ENCODE results near the gene HCN2. TPM values are rescaled to one million over a fixed set of nuclear protein-coding genes. Genes with fewer than 3 reads are reported as not detected.
A peak's percentile ranks its signal among the peaks of the same experiment; 100 is the strongest.

The HCN2 gene
- total RNA-seq, 2 experiments from 2014 or later, result 0.84 to 1.3 TPM

DNA sequence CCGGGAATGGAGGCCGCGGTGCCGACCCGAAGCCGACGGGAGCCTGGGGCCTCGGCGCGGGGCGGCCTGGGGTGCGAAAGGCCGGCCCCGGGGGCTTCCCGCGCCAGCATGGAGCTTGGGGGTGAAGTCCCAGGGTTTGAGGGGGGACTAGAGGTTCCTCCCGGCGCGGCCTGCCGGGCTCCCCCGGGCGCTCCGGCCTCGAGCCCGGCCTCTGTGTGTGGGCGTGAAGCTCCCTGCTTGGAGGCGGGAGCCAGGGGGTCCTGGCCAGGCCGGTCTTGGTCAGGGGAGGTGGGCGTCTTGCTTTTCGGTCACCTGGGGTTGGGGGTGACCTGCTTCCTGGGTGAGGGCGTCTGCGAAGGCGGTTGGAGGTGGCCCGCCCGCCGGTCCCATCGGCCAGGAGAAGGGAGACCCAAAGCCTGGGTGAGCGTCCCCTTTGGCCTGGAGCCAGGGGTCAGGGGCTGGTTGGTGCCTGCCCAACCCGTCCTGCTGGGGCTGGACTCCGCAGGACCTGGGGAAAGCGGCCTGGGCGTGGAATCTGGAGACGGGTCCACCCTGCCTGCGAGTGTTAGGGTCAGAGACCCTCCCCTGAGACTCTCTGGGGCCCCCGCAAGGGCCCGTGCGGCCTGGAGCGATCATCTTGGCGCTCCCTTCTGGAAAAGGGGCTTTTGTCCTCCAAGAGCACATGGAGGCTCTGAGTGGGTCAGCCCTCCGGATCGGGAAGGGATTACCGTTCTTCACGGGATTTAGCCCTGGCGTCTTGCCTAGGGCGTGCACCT is 16.8 kb upstream of the HCN2 start:
- CTCF ChIA-PET, result interaction anchor here (1.9 kb wide), 1 partner anchor 62 kb away, joined by 4 read pairs; no protein-coding TSS in a partner anchor
- peaks cover 45% of the 10 kb centered on the region for H3K4me1 Mint-ChIP-seq (ENCODE audit: low read depth)
- H3K36me3 Mint-ChIP-seq (ENCODE audit: low read depth), result peaks cover 3% of the 10 kb centered on the region
- H3K9me3 Mint-ChIP-seq (ENCODE audit: insufficient read depth), result no peaks in the 10 kb centered on the region
- peak overlapping the region; percentile 86 for H3K27ac Mint-ChIP-seq
- no peaks in the 10 kb centered on the region for H3K27me3 Mint-ChIP-seq (ENCODE audit: low read depth)
- peak; percentile 37 for DNase-seq
- H3K4me3 Mint-ChIP-seq, result peak overlapping the region; percentile 88
- POLR2A ChIA-PET, result interaction anchor here (0.6 to 2.1 kb wide), 3 partner anchors 41 to 371 kb away, joined by 3 to 14 read pairs (median 9); partner anchors contain the start of gene CDC34
- ATAC-seq, result peak; percentile 12

DNA sequence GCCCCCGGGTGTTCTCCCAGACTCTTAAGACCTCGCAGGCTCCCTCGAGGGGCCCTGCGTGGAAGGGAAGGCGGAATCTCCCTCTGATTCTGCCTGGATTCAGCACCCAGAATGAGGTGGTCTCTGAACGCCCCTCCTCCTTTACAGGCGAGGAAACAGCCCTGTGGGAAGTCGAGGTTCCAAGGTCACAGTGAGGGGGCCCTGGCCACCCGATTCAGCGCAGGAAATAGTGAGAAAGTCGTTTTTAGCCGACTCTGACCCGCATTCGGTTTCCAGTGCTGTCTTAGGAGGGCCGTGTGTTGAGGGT is 16.2 kb upstream of the HCN2 start:
- ATAC-seq, result no peak
- Mint-ChIP-seq H3K36me3 (ENCODE audit: low read depth) (peaks cover 3% of the 10 kb centered on the region), H3K4me1 (ENCODE audit: low read depth) (peaks cover 46% of the 10 kb centered on the region), H3K27ac (peak overlapping the region; percentile 74), H3K4me3 (peak overlapping the region; percentile 88), H3K27me3 (ENCODE audit: low read depth) (no peaks in the 10 kb centered on the region), H3K9me3 (ENCODE audit: insufficient read depth) (no peaks in the 10 kb centered on the region)
- ChIA-PET CTCF (interaction anchor here (1.9 kb wide), 1 partner anchor 11 kb away, joined by 12 read pairs; no protein-coding TSS in a partner anchor), POLR2A (no interaction called here)
- no peak for DNase-seq

DNA sequence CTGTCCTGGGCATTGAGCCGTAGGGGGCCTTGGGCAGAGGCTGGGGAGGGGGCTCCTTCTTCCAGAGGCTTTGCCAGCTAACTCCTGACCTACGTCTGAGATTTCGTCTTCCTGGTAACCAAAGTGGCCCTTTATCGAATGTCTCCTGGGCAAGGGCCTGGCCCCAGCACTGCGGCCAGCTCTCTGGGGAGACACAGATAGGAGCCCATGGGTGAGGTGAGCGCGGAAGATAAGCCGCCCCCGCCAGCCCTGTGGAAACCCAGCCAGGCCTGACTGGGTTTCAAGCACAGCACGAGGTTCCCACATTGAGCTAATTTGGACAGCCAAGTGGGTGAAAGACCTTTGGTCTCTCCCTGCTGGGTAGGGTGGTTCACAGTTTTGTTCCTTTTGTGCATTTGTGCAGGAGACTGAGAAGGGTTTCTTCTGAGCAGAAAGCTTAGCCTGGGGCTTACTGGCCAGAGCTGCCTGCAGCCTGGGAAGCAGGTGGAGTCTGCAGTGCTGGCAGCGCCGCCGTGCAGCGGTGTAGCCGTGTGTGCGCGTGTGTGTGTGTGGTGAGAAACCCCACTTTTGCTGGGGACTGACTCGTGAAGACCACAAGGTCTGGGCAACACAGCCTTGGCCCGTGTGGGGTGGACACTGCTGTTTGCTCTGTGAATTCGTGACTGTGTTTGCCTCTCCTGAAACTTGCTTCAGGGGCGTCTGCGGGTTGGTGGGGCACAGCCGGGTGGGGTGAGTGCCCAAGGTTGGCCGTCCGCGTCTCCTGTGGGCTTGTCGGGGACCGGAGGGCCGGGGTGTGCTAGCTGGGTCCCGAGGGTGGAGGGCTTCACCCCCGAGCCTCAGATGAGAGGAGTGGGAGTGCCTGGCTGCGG is 14.8 kb upstream of the HCN2 start:
- Mint-ChIP-seq H3K4me3 (peak overlapping the region; percentile 50), H3K4me1 (ENCODE audit: low read depth) (peaks cover 44% of the 10 kb centered on the region), H3K36me3 (ENCODE audit: low read depth) (peaks cover 2% of the 10 kb centered on the region), H3K9me3 (ENCODE audit: insufficient read depth) (no peaks in the 10 kb centered on the region), H3K27ac (peak overlapping the region; percentile 10), H3K27me3 (ENCODE audit: low read depth) (no peaks in the 10 kb centered on the region)
- CTCF ChIA-PET, result interaction anchor here (1.0 to 1.9 kb wide), 2 partner anchors 10 to 195 kb away, joined by 3 to 12 read pairs; no protein-coding TSS in a partner anchor
- POLR2A ChIA-PET, result interaction anchor here (0.9 kb wide), 1 partner anchor 33 kb away, joined by 4 read pairs; no protein-coding TSS in a partner anchor
- ATAC-seq, result no peak
- DNase-seq, result no peak

DNA sequence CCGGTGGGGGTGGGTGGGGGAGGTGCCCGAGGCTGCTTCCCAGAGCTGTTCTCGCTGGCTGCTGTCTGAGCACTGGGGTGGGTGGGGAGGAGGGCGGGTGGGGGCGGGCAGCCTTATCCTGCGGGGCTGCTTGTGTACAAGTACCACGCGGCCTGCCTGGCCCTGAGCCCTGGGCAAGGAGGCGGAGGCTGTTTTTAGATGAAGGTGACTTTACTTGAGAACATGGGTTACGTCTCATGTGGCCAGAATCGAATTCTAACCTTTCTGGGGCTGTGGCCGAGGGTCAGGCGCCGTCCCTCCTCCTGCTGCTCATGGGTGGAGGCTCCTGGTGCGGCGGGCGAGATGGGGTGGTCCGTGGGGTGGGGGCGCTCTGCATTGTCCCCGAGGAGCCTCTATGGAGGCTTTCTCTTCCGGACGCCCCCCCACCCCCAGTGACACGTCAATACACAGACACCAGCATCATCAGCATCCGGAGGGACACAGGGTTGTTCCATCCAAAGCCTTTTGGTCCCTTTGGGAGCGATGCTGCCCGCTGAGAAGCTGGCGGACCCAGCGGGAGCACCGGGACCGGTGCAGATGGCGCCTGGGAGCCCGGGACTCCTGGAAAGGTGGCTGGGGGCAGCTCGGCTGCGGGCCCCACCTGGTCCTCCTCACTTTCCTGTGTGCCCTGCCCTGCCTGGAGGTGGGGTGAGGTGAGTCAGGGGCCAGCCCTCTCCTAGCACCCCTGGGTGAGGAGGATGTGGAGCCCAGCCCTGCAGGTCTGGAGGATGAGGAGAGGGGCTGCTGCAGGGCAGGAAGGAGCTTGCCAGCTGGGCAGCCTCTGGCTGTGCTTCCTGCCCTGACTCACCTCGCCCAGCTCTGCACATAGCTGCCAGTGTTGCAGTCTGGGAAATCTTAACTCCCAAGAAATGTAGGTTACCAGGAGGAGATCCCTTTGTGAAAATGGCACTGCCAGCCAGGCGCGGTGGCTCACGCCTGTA is 13.9 kb upstream of the HCN2 start:
- DNase-seq, result no peak
- Mint-ChIP-seq H3K4me1 (ENCODE audit: low read depth) (peaks cover 43% of the 10 kb centered on the region), H3K36me3 (ENCODE audit: low read depth) (peaks cover 1% of the 10 kb centered on the region), H3K27me3 (ENCODE audit: low read depth) (no peaks in the 10 kb centered on the region), H3K27ac (no peak overlapping the region), H3K4me3 (no peak overlapping the region), H3K9me3 (ENCODE audit: insufficient read depth) (no peaks in the 10 kb centered on the region)
- ATAC-seq, result no peak
- POLR2A ChIA-PET, result interaction anchor here (0.8 kb wide), 1 partner anchor 88 kb away, joined by 3 read pairs; no protein-coding TSS in a partner anchor
- CTCF ChIA-PET, result interaction anchor here (1.0 to 1.9 kb wide), 2 partner anchors 9 to 194 kb away, joined by 3 to 12 read pairs; no protein-coding TSS in a partner anchor

DNA sequence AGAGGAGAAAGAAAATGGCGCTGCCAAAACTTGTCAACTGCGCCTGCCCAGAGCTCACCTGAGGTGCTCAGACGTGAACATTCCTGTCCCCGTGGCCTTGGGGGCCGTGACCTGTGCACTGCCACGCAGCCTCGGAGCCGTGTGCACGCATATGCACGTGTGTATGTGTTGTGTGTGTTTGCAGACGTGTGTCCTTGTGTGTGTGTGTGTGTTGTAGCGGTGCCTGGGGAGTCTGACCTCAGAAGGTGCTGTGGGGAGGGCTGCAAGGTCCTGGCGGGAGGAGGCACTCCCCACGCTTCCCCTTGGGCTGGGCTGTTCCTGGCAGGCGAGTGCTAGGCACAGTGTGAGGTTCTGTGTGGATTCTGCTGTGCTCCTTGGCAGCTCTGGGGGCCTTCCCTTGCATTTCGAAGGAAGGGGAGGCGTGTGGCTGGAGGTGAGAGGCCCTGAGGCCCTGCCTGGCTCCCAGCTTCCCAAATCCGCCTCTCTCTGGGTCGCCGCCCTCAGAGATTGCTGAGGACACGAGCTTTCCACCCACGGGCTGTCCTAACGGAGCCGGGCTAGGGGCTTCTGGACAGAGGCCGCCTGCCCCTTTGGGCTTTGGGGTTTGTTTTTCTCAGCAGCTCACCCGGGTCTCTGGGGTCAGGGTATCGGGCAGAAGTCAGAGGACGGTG is 12.8 kb upstream of the HCN2 start:
- Mint-ChIP-seq H3K36me3 (ENCODE audit: low read depth) (peaks cover 1% of the 10 kb centered on the region), H3K27ac (peak overlapping the region; percentile 46), H3K4me3 (no peak overlapping the region), H3K9me3 (ENCODE audit: insufficient read depth) (no peaks in the 10 kb centered on the region), H3K27me3 (ENCODE audit: low read depth) (no peaks in the 10 kb centered on the region), H3K4me1 (ENCODE audit: low read depth) (peaks cover 34% of the 10 kb centered on the region)
- ChIA-PET CTCF (no interaction called here), POLR2A (interaction anchor here (0.8 kb wide), 1 partner anchor 89 kb away, joined by 3 read pairs; no protein-coding TSS in a partner anchor)
- DNase-seq, result no peak
- no peak for ATAC-seq

DNA sequence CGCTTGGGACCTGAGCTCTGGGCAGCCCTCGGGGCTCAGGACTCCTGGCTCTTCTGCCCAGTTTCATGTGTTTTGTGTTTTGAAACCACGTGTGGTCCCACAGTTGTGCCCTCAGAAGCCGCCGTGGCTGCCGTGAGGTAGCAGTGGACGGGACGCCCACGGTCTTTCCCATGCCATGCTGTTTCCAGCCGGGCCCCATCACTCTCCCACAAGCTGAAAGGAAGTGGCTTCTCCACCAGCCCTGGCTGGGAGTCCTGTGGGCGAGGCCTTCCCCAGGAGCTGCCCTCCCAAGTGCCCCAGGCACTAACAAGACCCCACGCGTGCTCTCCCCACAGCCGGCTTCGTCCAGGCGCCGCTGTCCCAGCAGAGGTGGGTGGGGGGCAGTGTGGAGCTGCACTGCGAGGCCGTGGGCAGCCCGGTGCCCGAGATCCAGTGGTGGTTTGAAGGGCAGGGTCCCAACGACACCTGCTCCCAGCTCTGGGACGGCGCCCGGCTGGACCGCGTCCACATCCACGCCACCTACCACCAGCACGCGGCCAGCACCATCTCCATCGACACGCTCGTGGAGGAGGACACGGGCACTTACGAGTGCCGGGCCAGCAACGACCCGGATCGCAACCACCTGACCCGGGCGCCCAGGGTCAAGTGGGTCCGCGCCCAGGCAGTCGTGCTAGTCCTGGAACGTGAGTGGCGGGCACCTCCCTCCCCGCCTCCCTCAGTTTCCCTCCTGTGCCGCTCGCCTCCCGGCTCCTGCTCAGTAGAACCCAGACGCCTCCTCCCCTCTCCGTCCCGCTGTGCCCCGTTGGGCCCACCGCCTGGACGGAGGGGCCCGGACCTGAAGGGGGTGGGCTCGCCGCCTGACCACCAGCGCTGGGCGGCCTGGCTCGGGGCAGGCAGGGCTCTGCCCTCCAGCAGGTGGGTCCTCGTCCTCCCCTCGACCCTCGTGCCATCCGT is 12.0 kb upstream of the HCN2 start:
- Mint-ChIP-seq H3K9me3 (ENCODE audit: insufficient read depth) (no peaks in the 10 kb centered on the region), H3K4me1 (ENCODE audit: low read depth) (peaks cover 32% of the 10 kb centered on the region), H3K27ac (no peak overlapping the region), H3K36me3 (ENCODE audit: low read depth) (peaks cover 3% of the 10 kb centered on the region), H3K27me3 (ENCODE audit: low read depth) (no peaks in the 10 kb centered on the region), H3K4me3 (no peak overlapping the region)
- ChIA-PET CTCF (no interaction called here), POLR2A (no interaction called here)
- ATAC-seq (no peak), DNase-seq (no peak)

DNA sequence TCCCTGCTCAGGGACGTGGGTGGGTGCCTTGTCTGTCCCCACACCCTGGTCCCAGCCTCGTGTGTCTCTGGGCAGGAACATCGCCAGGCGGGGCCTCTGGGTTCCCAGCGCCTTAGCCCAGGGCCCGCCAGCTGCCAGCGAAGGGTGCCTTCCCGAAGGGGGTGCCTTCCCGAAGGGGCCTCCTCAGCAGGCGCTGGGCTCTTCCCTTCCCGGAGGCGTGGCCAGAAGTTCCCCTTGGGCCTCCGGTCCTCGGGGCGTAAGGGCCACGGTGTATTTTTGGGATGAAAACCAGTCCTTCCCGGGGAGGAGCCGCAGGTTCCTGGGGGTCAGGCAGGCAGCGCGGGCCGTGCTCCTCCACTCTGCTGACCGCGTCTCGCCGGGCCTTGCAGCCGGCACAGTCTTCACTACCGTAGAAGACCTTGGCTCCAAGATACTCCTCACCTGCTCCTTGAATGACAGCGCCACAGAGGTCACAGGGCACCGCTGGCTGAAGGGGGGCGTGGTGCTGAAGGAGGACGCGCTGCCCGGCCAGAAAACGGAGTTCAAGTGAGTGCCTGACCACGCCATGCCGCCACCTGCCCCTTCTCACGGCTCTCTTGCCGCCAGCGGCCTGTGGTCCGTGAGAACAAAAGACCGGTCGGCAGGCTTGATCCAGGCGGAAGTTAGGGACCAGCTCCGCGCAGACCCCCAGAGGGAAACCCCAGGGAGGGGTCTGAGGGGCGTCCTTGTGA is 10.4 kb upstream of the HCN2 start:
- no peak for ATAC-seq
- H3K9me3 Mint-ChIP-seq (ENCODE audit: insufficient read depth), result no peaks in the 10 kb centered on the region
- no peak overlapping the region for H3K27ac Mint-ChIP-seq
- H3K4me1 Mint-ChIP-seq (ENCODE audit: low read depth), result peaks cover 30% of the 10 kb centered on the region
- CTCF ChIA-PET, result no interaction called here
- no peaks in the 10 kb centered on the region for H3K27me3 Mint-ChIP-seq (ENCODE audit: low read depth)
- peaks cover 9% of the 10 kb centered on the region for H3K36me3 Mint-ChIP-seq (ENCODE audit: low read depth)
- POLR2A ChIA-PET, result no interaction called here
- no peak overlapping the region for H3K4me3 Mint-ChIP-seq
- DNase-seq, result no peak

DNA sequence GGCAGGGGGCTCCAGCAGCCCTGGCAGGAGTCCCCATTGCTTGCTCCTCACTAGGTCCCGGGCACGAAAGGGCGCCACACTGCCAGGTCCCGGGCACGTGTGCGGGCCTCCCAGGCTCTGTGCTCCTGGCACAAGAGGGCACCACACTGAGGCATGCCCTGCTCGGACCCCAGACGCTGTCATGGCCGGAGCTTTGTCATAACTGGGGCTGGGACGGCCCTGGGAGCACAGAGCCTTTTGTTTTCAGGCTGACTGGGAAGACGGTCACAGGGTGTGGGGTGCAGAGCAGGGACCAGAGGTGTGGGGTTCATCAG is 9.9 kb upstream of the HCN2 start:
- Mint-ChIP-seq H3K27ac (no peak overlapping the region), H3K4me1 (ENCODE audit: low read depth) (peaks cover 25% of the 10 kb centered on the region), H3K9me3 (ENCODE audit: insufficient read depth) (no peaks in the 10 kb centered on the region), H3K27me3 (ENCODE audit: low read depth) (no peaks in the 10 kb centered on the region), H3K4me3 (no peak overlapping the region), H3K36me3 (ENCODE audit: low read depth) (peaks cover 9% of the 10 kb centered on the region)
- ChIA-PET POLR2A (no interaction called here), CTCF (no interaction called here)
- DNase-seq, result no peak
- ATAC-seq, result no peak

DNA sequence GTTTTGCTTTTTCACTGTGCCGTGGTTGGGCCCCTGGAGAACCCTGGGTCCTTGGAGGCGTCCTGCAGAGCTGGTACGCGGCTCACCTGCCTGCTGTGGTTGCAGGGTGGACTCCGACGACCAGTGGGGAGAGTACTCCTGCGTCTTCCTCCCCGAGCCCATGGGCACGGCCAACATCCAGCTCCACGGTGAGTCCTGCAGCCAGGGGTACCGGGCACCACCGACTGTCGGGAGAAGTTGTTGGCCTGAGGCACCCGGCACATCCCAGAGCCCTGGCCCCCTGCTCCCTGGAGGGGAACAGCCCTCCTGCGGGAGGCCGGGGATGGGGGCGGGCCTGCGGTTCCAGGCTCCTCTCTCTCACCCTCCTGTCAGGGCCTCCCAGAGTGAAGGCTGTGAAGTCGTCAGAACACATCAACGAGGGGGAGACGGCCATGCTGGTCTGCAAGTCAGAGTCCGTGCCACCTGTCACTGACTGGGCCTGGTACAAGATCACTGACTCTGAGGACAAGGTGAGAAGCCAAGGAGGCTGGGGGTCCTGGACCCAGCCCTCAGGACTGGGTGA is 9.3 kb upstream of the HCN2 start:
- ATAC-seq (no peak), DNase-seq (no peak)
- ChIA-PET POLR2A (no interaction called here), CTCF (no interaction called here)
- no peaks in the 10 kb centered on the region for H3K27me3 Mint-ChIP-seq (ENCODE audit: low read depth)
- peaks cover 21% of the 10 kb centered on the region for H3K4me1 Mint-ChIP-seq (ENCODE audit: low read depth)
- H3K36me3 Mint-ChIP-seq (ENCODE audit: low read depth), result peaks cover 9% of the 10 kb centered on the region
- no peak overlapping the region for H3K4me3 Mint-ChIP-seq
- no peaks in the 10 kb centered on the region for H3K9me3 Mint-ChIP-seq (ENCODE audit: insufficient read depth)
- no peak overlapping the region for H3K27ac Mint-ChIP-seq
